SK-N-SH treated with all-trans-retinoic acid at 6 μM for 48 hours (cell line): ENCODE results near the gene CYP26C1.

Experiments
- GLIS3 ChIP-seq: fragments of 250-450 bp; sonication (Bioruptor Pico); IDR thresholded peaks from 2 replicates; pipeline ENCODE4 v1.5.0; 2020; ENCODE audit warnings: mild to moderate bottlenecking, moderate library complexity
- TOX ChIP-seq: fragments of 250-450 bp; sonication (Bioruptor Pico); IDR thresholded peaks from 2 replicates; pipeline ENCODE4 v1.8.0; 2021; ENCODE audit warnings: mild to moderate bottlenecking, moderate library complexity, borderline replicate concordance
- TSHZ2 ChIP-seq: fragments of 250-450 bp; sonication (Bioruptor Pico); IDR thresholded peaks from 2 replicates; pipeline ENCODE4 v1.5.0; 2020; ENCODE audit warnings: mild to moderate bottlenecking, moderate library complexity

- no peak for TF ChIP-seq TOX (CRISPR knock-in tag)
- no peak for TF ChIP-seq TSHZ2
- no peak for TF ChIP-seq GLIS3 (CRISPR knock-in tag)
Measured at GRCh38 chr10:93061594-93062513, 1.3 kb downstream of the CYP26C1 start.
